ENCODE results near the gene C16orf86.

C16orf86 gene

DNA sequence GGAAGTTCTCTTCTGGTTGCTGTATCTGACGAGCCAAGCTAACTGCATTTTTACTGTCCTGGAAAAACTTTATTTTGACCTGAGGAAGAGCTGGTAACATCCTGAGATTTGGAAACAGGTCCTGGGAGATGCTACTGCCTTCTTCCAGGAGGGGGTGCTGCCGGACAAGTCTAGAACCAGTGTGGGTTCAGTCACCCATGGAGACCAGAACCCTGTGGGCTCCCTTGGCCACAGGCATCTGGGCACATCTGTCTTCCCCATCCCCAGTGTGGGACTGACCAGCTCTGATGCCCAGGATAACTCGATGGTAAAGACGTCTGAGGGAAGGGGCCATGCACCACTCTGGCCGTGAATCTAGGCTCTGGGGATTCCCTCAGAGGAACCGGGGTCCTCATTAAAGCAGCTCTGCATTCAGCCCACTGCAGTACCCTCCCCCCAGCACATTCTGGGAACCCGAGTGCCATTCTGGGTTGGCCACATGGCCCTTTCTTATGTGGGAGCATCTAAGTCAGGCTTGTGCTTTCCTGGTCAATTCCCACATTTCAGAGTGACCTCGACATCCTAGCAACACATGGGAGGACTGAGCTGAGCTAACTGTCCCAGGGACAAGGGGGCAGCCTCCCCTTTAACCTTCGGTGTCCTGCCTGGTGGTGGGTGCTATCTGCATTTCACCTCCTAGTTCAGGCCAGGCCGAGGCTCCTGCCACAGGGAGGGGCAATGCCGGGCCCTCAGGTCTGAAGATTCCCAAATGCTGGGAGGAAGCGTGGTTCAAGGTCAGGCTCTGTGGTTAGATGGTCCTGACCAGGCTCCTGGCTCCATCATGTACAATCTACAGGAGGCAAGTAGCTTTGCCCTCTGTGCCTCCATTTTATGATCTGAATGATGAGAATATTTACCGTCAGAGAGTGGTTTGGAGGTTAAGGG lies 6.4 kb downstream of the C16orf86 start:
- H3K4me1 ChIP-seq (ENCODE audit: insufficient read depth, low read length), result peaks cover 27% of the 10 kb centered on the region
- H3K4me3 ChIP-seq (ENCODE audit: low read depth in 1 of 2, low read length in 2 of 2), result no peak overlapping the region
- H3K27me3 ChIP-seq (ENCODE audit: control insufficient read depth in 1 of 2, insufficient read depth in 2 of 2, low read length in 2 of 2), result no peaks in the 10 kb centered on the region
- H3K9me3 ChIP-seq (ENCODE audit: low read length), result no peaks in the 10 kb centered on the region
- peak overlapping the region; percentile 72 for H3K27ac ChIP-seq (ENCODE audit: low read depth, low read length)
- H3K36me3 ChIP-seq (ENCODE audit: insufficient read depth, low read length), result no peaks in the 10 kb centered on the region
- no peak overlapping the region for H3K9ac ChIP-seq (ENCODE audit: low read length)

GRCh38 chr16:67673712-67674580 lies 7.3 kb downstream of the C16orf86 start:
- Histone ChIP-seq H3K9me3 (ENCODE audit: low read length) (no peaks in the 10 kb centered on the region), H3K4me1 (ENCODE audit: insufficient read depth, low read length) (peaks cover 23% of the 10 kb centered on the region), H3K36me3 (ENCODE audit: insufficient read depth, low read length) (no peaks in the 10 kb centered on the region), H3K9ac (ENCODE audit: low read length) (no peak overlapping the region), H3K27me3 (ENCODE audit: control insufficient read depth in 1 of 2, insufficient read depth in 2 of 2, low read length in 2 of 2) (no peaks in the 10 kb centered on the region), H3K27ac (ENCODE audit: low read depth, low read length) (peak overlapping the region; percentile 72), H3K4me3 (ENCODE audit: low read depth in 1 of 2, low read length in 2 of 2) (no peak overlapping the region)

DNA sequence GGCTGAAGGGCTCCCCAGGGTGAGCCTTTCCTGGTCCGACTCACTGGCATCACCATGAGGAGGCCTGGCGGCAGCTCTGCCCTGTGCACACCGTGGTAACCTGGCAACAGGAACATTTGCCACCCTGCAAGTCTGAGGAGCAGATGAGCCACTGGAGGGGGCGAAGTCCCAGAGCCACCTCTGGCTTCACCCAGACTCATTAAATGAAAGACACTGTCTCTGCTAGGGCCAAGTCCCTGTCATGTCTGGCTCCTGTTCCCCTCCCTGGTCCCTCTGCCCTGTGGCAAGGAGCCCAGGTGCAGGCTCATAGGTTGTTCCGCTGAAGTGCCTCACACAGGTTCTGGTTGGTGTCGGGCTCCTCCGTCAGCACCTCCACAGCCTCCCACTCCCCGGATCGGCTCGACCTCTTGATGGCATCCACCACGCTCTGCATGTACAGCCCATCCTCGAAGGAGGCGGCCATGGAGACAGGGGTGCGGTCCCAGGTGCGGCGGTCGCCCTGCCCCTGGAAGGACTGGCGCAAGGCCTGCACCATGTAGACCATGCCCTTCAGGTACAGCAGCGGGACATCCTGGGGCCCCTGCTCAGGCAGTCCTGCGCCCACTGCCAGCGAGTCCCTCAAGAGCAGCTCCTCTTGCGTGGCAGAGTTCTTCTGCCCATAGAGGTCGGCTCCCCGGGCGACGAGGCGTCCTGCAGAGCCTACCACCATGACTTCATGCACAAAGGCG lies 8.4 kb downstream of the C16orf86 start:
- no peak overlapping the region for H3K4me3 ChIP-seq (ENCODE audit: low read depth in 1 of 2, low read length in 2 of 2)
- no peak overlapping the region for H3K9ac ChIP-seq (ENCODE audit: low read length)
- H3K4me1 ChIP-seq (ENCODE audit: insufficient read depth, low read length), result peaks cover 23% of the 10 kb centered on the region
- H3K27ac ChIP-seq (ENCODE audit: low read depth, low read length), result peak overlapping the region; percentile 24
- no peaks in the 10 kb centered on the region for H3K9me3 ChIP-seq (ENCODE audit: low read length)
- H3K27me3 ChIP-seq (ENCODE audit: control insufficient read depth in 1 of 2, insufficient read depth in 2 of 2, low read length in 2 of 2), result no peaks in the 10 kb centered on the region
- H3K36me3 ChIP-seq (ENCODE audit: insufficient read depth, low read length), result no peaks in the 10 kb centered on the region

GRCh38 chr16:67675579-67675935 lies 8.9 kb downstream of the C16orf86 start:
- Histone ChIP-seq H3K4me3 (ENCODE audit: low read depth in 1 of 2, low read length in 2 of 2) (no peak overlapping the region), H3K9ac (ENCODE audit: low read length) (no peak overlapping the region), H3K9me3 (ENCODE audit: low read length) (no peaks in the 10 kb centered on the region), H3K27me3 (ENCODE audit: control insufficient read depth in 1 of 2, insufficient read depth in 2 of 2, low read length in 2 of 2) (no peaks in the 10 kb centered on the region), H3K4me1 (ENCODE audit: insufficient read depth, low read length) (peaks cover 23% of the 10 kb centered on the region), H3K27ac (ENCODE audit: low read depth, low read length) (no peak overlapping the region), H3K36me3 (ENCODE audit: insufficient read depth, low read length) (no peaks in the 10 kb centered on the region)

GRCh38 chr16:67675999-67676398 lies 9.4 kb downstream of the C16orf86 start:
- H3K36me3 ChIP-seq (ENCODE audit: insufficient read depth, low read length), result no peaks in the 10 kb centered on the region
- no peak overlapping the region for H3K27ac ChIP-seq (ENCODE audit: low read depth, low read length)
- H3K4me3 ChIP-seq (ENCODE audit: low read depth in 1 of 2, low read length in 2 of 2), result no peak overlapping the region
- peaks cover 23% of the 10 kb centered on the region for H3K4me1 ChIP-seq (ENCODE audit: insufficient read depth, low read length)
- no peak overlapping the region for H3K9ac ChIP-seq (ENCODE audit: low read length)
- H3K9me3 ChIP-seq (ENCODE audit: low read length), result no peaks in the 10 kb centered on the region
- no peaks in the 10 kb centered on the region for H3K27me3 ChIP-seq (ENCODE audit: control insufficient read depth in 1 of 2, insufficient read depth in 2 of 2, low read length in 2 of 2)

DNA sequence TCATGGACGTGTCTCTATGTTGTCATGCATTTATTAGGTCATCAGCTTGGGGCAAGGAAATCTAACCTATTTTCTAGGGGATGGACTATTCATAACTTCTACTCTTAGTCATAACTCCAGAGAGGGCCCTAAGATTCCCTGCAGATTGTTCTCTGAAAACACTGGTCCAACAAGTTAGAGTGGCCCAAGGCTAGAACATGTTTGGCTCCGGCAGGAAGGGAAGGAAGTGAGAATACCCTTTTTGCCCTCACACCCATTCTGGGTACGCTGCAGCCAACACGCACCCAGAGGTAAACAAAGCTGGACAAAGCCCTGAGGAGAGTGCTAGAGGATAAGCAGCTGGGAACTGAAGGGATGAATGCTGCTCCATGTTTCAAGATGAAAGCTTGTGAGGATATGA lies 9.9 kb downstream of the C16orf86 start:
- no peak overlapping the region for H3K9ac ChIP-seq (ENCODE audit: low read length)
- H3K27me3 ChIP-seq (ENCODE audit: control insufficient read depth in 1 of 2, insufficient read depth in 2 of 2, low read length in 2 of 2), result no peaks in the 10 kb centered on the region
- H3K4me1 ChIP-seq (ENCODE audit: insufficient read depth, low read length), result peaks cover 23% of the 10 kb centered on the region
- H3K4me3 ChIP-seq (ENCODE audit: low read depth in 1 of 2, low read length in 2 of 2), result no peak overlapping the region
- H3K9me3 ChIP-seq (ENCODE audit: low read length), result no peaks in the 10 kb centered on the region
- no peak overlapping the region for H3K27ac ChIP-seq (ENCODE audit: low read depth, low read length)
- no peaks in the 10 kb centered on the region for H3K36me3 ChIP-seq (ENCODE audit: insufficient read depth, low read length)

DNA sequence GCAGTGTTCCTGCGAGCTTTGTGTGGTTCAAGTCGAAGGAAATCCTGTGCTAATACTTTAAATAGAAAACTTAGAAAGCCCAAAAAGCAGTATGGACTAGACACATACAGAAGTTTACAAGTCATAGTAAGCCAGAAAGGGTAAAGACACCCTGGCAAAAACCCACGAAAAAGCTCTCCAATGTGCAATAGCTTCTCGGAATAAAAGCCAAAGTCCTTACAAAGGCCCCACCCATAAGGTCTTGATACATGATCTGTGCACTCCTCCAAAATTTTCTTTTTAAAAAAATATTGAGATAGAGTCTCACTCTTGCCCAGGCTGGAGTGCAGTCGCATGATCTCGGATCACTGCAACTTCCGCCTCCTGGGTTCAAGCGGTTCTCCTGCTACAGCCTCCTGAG lies 10.3 kb downstream of the C16orf86 start:
- Histone ChIP-seq H3K27me3 (ENCODE audit: control insufficient read depth in 1 of 2, insufficient read depth in 2 of 2, low read length in 2 of 2) (no peaks in the 10 kb centered on the region), H3K9ac (ENCODE audit: low read length) (no peak overlapping the region), H3K27ac (ENCODE audit: low read depth, low read length) (no peak overlapping the region), H3K36me3 (ENCODE audit: insufficient read depth, low read length) (no peaks in the 10 kb centered on the region), H3K9me3 (ENCODE audit: low read length) (no peaks in the 10 kb centered on the region), H3K4me3 (ENCODE audit: low read depth in 1 of 2, low read length in 2 of 2) (no peak overlapping the region), H3K4me1 (ENCODE audit: insufficient read depth, low read length) (peaks cover 23% of the 10 kb centered on the region)

DNA sequence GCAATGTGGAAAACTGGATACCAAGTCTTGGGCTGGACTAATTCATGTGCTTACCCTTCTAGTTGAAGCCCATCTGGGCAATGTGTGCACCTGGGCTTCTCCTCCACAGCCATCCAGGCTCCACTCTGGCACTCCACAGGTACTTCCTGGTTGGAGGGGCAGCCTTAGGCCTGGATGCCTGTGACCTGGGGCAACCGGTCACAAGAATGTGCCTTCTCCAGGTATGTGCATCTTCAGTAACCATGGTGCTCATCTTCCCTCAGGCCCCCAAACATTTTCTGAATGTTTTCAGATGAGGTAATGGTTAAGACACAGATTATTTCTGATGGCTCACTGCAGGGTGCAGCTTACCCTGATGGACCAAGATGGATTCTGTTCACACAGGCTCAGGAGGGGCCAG lies 11.1 kb downstream of the C16orf86 start:
- peaks cover 19% of the 10 kb centered on the region for H3K4me1 ChIP-seq (ENCODE audit: insufficient read depth, low read length)
- H3K36me3 ChIP-seq (ENCODE audit: insufficient read depth, low read length), result no peaks in the 10 kb centered on the region
- no peaks in the 10 kb centered on the region for H3K9me3 ChIP-seq (ENCODE audit: low read length)
- no peak overlapping the region for H3K9ac ChIP-seq (ENCODE audit: low read length)
- H3K27me3 ChIP-seq (ENCODE audit: control insufficient read depth in 1 of 2, insufficient read depth in 2 of 2, low read length in 2 of 2), result no peaks in the 10 kb centered on the region
- no peak overlapping the region for H3K4me3 ChIP-seq (ENCODE audit: low read depth in 1 of 2, low read length in 2 of 2)
- no peak overlapping the region for H3K27ac ChIP-seq (ENCODE audit: low read depth, low read length)

GRCh38 chr16:67678354-67679023 lies 11.9 kb downstream of the C16orf86 start:
- no peaks in the 10 kb centered on the region for H3K36me3 ChIP-seq (ENCODE audit: insufficient read depth, low read length)

GRCh38 chr16:67679935-67680897 lies 13.6 kb downstream of the C16orf86 start:
- H3K4me1 ChIP-seq (ENCODE audit: insufficient read depth, low read length), result no peaks in the 10 kb centered on the region
- no peaks in the 10 kb centered on the region for H3K27me3 ChIP-seq (ENCODE audit: control insufficient read depth in 1 of 2, insufficient read depth in 2 of 2, low read length in 2 of 2)
- no peak overlapping the region for H3K9ac ChIP-seq (ENCODE audit: low read length)
- H3K4me3 ChIP-seq (ENCODE audit: low read depth in 1 of 2, low read length in 2 of 2), result no peak overlapping the region
- H3K9me3 ChIP-seq (ENCODE audit: low read length), result no peaks in the 10 kb centered on the region
- H3K27ac ChIP-seq (ENCODE audit: low read depth, low read length), result no peak overlapping the region
- H3K36me3 ChIP-seq (ENCODE audit: insufficient read depth, low read length), result peaks cover 7% of the 10 kb centered on the region

More at GRCh38 chr16:67678354-67679023, 11.9 kb downstream of the C16orf86 start:
- H3K27ac ChIP-seq (ENCODE audit: low read depth, low read length), result no peak overlapping the region
- peaks cover 13% of the 10 kb centered on the region for H3K4me1 ChIP-seq (ENCODE audit: insufficient read depth, low read length)
- no peaks in the 10 kb centered on the region for H3K27me3 ChIP-seq (ENCODE audit: control insufficient read depth in 1 of 2, insufficient read depth in 2 of 2, low read length in 2 of 2)
- no peak overlapping the region for H3K9ac ChIP-seq (ENCODE audit: low read length)
- H3K9me3 ChIP-seq (ENCODE audit: low read length), result no peaks in the 10 kb centered on the region
- H3K4me3 ChIP-seq (ENCODE audit: low read depth in 1 of 2, low read length in 2 of 2), result no peak overlapping the region

Data from muscle layer of colon (tissue), 2 donors.